Muscle of leg (tissue), 11 donors: ENCODE data around the gene CCDC50. TPM values are rescaled to one million over a fixed set of nuclear protein-coding genes. Genes with fewer than 3 reads are reported as not detected.

Experiments used
- DNase-seq: peaks from one replicate; pipeline ENCODE4 v3.0.0; 2013
- H3K27ac ChIP-seq: one replicate; pipeline ENCODE4 v1.5.1; 2013; ENCODE audit warnings: mild to moderate bottlenecking, low read length, control low read depth
- H3K27me3 ChIP-seq: one replicate; pipeline ENCODE4 v1.6.1; 2013; ENCODE audit warnings: low read length; ENCODE audit not compliant: control insufficient read depth, insufficient read depth
- H3K36me3 ChIP-seq: one replicate; pipeline ENCODE4 v1.6.1; 2013; ENCODE audit warnings: low read length; ENCODE audit not compliant: control insufficient read depth, insufficient read depth
- H3K4me1 ChIP-seq: one replicate; pipeline ENCODE4 v1.6.1; 2013; ENCODE audit warnings: low read length; ENCODE audit not compliant: control insufficient read depth, insufficient read depth
- H3K4me3 ChIP-seq: one replicate; pipeline ENCODE4 v1.5.1; 2013; ENCODE audit warnings: low read length, control low read depth
- H3K9me3 ChIP-seq: replicated peaks from 2 replicates; pipeline ENCODE4 v1.6.1; 2013; ENCODE audit warnings: low read depth, low read length; ENCODE audit not compliant: control insufficient read depth
- WGBS: methylation state at CpG from one replicate; pipeline ENCODE4 v1.1.5; 2013; ENCODE audit warnings: missing lambda C conversion rate; ENCODE audit not compliant: insufficient coverage; 5-methylcytosine and 5-hydroxymethylcytosine counted together
- polyA plus RNA-seq, 8 donors: library from polyadenylated mRNA; unstranded; fragments of 120-200 nt; gene quantifications; one replicate each; pipeline versions ENCODE4 v1.2.1 to v1.2.3, GENCODE V29; 2013; ENCODE audit warnings: inconsistent platforms in 1 of 8, low replicate concordance in 1 of 8; ENCODE audit not compliant: insufficient read length in 8 of 8, insufficient read depth in 1 of 8
- total RNA-seq: library from RNA; stranded (reverse); fragments of 120-200 nt; gene quantifications from one replicate; pipeline ENCODE4 v1.2.4, GENCODE V29; 2013

The CCDC50 gene
- total and polyA plus RNA-seq, 9 donors = 22.5 to 32.4 (median 26.0) TPM

GRCh38 chr3:191388823-191389222, 59.6 kb downstream of the CCDC50 start:
- Histone ChIP-seq H3K36me3 (peaks cover 9% of the 10 kb centered on the region), H3K27ac (no peak overlapping the region), H3K9me3 (no peaks in the 10 kb centered on the region), H3K4me3 (no peak overlapping the region), H3K27me3 (no peaks in the 10 kb centered on the region), H3K4me1 (no peaks in the 10 kb centered on the region)
- no CpG with 5 or more reads among the region's 1 CpG for WGBS
- DNase-seq = no peak

GRCh38 chr3:191390580-191390979, 61.4 kb downstream of the CCDC50 start:
- Histone ChIP-seq H3K36me3 (peaks cover 9% of the 10 kb centered on the region), H3K4me1 (no peaks in the 10 kb centered on the region), H3K27me3 (no peaks in the 10 kb centered on the region), H3K9me3 (no peaks in the 10 kb centered on the region), H3K4me3 (no peak overlapping the region), H3K27ac (no peak overlapping the region)
- no CpG with 5 or more reads among the region's 3 CpGs for WGBS
- no peak for DNase-seq

- Histone ChIP-seq H3K9me3 (no peaks in the 10 kb centered on the region), H3K4me3 (no peak overlapping the region), H3K4me1 (no peaks in the 10 kb centered on the region), H3K27ac (no peak overlapping the region), H3K27me3 (no peaks in the 10 kb centered on the region), H3K36me3 (peaks cover 9% of the 10 kb centered on the region)
- no peak for DNase-seq
- no CpG with 5 or more reads among the region's 2 CpGs for WGBS
Measured at GRCh38 chr3:191391861-191392808, 62.9 kb downstream of the CCDC50 start.

DNA sequence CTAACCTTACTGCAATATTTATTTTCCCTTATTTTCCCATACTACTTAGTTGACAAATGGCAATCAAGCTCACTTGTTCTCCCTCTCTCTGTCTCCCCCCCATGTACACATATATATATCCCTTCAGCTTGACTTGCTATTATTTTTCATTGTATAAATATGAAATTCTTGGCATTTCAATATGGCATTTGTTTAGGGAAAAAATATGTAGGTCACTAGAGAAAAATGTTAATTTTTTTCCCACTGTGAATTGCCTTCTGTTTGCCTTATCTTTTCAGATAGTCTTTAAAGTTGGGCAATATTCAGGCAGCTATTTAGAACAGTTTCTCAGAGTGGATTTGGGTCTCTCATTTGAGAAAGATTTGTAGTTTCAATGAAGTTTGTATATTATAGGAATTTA, 64.0 kb downstream of the CCDC50 start:
- H3K4me1 ChIP-seq = no peaks in the 10 kb centered on the region
- no peak for DNase-seq
- peaks cover 9% of the 10 kb centered on the region for H3K36me3 ChIP-seq
- no peak overlapping the region for H3K4me3 ChIP-seq
- H3K27ac ChIP-seq = no peak overlapping the region
- H3K27me3 ChIP-seq = no peaks in the 10 kb centered on the region
- no peaks in the 10 kb centered on the region for H3K9me3 ChIP-seq

DNA sequence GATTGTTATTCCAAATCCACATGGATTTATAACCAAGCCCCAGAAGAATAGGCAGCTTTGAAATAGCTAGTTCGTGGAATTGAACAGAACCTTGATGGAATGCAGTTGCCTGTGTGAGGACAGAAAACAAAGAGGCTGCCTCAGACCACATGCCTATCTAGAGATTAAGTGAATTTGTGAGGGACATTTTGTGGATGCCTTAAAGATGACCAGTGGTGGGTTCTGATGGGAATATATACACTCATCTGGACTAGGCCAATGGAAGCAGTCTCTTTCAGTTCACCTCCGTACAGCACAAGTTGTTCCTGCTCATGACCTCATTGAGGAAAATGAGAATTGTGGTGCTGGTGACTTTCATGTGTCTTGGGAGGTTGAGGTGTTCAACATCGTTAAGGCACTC, 68.6 kb downstream of the CCDC50 start:
- Histone ChIP-seq H3K27me3 (no peaks in the 10 kb centered on the region), H3K27ac (no peak overlapping the region), H3K36me3 (no peaks in the 10 kb centered on the region), H3K9me3 (no peaks in the 10 kb centered on the region), H3K4me1 (no peaks in the 10 kb centered on the region), H3K4me3 (no peak overlapping the region)
- WGBS = no CpG with 5 or more reads among the region's 3 CpGs
- no peak for DNase-seq

GRCh38 chr3:191398607-191399006, 69.4 kb downstream of the CCDC50 start:
- no peak overlapping the region for H3K4me3 ChIP-seq
- H3K9me3 ChIP-seq = no peaks in the 10 kb centered on the region
- H3K4me1 ChIP-seq = no peaks in the 10 kb centered on the region
- no CpG with 5 or more reads among the region's 1 CpG for WGBS
- DNase-seq = no peak
- H3K27ac ChIP-seq = no peak overlapping the region
- no peaks in the 10 kb centered on the region for H3K27me3 ChIP-seq
- no peaks in the 10 kb centered on the region for H3K36me3 ChIP-seq

DNA sequence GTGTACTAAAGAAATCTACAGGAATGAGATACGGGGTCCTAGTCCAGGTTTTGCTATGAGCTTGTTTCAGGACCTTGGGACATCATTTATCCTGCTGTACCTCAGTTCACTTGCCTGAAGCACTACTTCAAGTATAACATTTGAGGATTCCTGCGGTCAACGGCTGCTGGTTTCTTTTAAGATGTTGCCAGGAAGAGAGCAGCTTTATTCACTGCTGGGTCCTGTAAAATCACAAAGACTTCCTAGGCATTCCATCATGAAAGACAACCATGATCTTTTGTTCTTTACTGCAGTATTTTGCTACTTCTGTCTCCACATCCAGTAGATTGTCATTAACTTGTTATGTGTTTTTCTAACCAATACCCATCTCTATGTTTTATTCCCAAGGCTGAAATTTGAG, 70.7 kb downstream of the CCDC50 start:
- H3K9me3 ChIP-seq = no peaks in the 10 kb centered on the region
- H3K4me3 ChIP-seq = no peak overlapping the region
- no peaks in the 10 kb centered on the region for H3K4me1 ChIP-seq
- no peaks in the 10 kb centered on the region for H3K36me3 ChIP-seq
- no peak overlapping the region for H3K27ac ChIP-seq
- no peaks in the 10 kb centered on the region for H3K27me3 ChIP-seq
- DNase-seq = no peak
- 75% methylated on average over 3 of the region's 3 CpGs for WGBS

GRCh38 chr3:191401775-191402357, 72.7 kb downstream of the CCDC50 start:
- H3K27ac ChIP-seq = no peak overlapping the region
- DNase-seq = no peak

DNA sequence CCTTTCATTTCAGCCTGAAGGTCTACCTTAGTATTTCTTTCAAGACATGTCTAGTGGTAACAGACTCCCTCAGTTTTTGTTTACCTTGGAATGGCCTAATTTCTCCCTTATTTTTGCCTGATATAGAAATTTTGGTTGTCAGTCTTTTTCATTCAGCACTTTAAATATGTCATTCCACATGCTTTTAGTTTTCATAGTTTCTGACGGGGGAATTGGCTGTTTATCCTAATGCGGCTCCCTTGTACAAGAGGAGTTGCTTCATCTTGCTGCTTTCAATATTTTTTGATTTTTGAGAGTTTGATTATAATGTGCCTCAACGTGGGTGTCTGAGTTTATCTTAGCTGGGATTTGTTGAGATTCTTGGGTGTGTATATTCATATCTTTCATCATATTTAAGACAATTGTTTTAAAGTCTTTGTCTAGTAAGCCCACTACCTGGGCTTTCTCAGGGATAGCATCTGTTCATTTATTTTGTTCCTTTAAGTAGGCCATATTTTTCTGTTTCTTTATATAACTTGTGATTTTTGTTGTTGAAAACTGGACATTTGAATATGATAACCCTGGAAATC, 80.7 kb downstream of the CCDC50 start:
- H3K36me3 ChIP-seq = no peaks in the 10 kb centered on the region
- no peak overlapping the region for H3K4me3 ChIP-seq
- no peak for DNase-seq
- no peak overlapping the region for H3K27ac ChIP-seq
- no CpG with 5 or more reads among the region's 3 CpGs for WGBS
- H3K9me3 ChIP-seq = peaks cover 13% of the 10 kb centered on the region
- no peaks in the 10 kb centered on the region for H3K27me3 ChIP-seq
- peaks cover 4% of the 10 kb centered on the region for H3K4me1 ChIP-seq

More at GRCh38 chr3:191401775-191402357, 72.7 kb downstream of the CCDC50 start:
- no peaks in the 10 kb centered on the region for H3K36me3 ChIP-seq
- H3K9me3 ChIP-seq = no peaks in the 10 kb centered on the region
- WGBS = 80% methylated on average over 6 of the region's 12 CpGs
- no peaks in the 10 kb centered on the region for H3K4me1 ChIP-seq
- no peak overlapping the region for H3K4me3 ChIP-seq
- H3K27me3 ChIP-seq = no peaks in the 10 kb centered on the region

DNA sequence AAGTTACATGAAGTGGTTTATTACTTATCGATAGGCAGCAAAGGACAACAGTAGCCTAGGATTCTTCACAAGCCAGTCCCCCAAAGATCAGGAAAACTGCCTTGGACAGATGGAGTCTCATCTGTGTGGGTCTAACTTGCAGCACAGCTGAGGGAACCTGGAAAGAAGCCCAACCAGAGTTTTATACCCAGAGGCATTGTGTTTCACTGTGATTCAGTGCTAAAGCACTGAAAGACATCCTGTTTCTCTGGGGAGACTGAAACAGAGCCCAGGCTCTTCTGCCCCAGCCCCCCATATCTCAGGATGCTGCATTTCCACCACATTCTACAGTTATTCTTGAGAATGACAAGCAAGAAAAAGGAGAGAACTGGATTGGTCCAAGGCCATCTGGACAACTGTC, 83.6 kb downstream of the CCDC50 start:
- Histone ChIP-seq H3K27me3 (no peaks in the 10 kb centered on the region), H3K4me1 (peaks cover 4% of the 10 kb centered on the region), H3K36me3 (no peaks in the 10 kb centered on the region), H3K4me3 (no peak overlapping the region), H3K27ac (no peak overlapping the region), H3K9me3 (peaks cover 13% of the 10 kb centered on the region)
- peak; percentile 80 for DNase-seq
- WGBS = no CpG with 5 or more reads among the region's 1 CpG
